GM18861 (cell line): ENCODE data around the gene STAB1.
A peak's percentile ranks its signal among the peaks of the same experiment; 100 is the strongest.

ENCODE experiments used
- ATAC-seq: cut with Tn5 transposase; IDR thresholded peaks from one replicate; pipeline ENCODE4 v1.9.1; 2021; ENCODE audit not compliant: unreplicated experiment

The STAB1 gene, protein sequence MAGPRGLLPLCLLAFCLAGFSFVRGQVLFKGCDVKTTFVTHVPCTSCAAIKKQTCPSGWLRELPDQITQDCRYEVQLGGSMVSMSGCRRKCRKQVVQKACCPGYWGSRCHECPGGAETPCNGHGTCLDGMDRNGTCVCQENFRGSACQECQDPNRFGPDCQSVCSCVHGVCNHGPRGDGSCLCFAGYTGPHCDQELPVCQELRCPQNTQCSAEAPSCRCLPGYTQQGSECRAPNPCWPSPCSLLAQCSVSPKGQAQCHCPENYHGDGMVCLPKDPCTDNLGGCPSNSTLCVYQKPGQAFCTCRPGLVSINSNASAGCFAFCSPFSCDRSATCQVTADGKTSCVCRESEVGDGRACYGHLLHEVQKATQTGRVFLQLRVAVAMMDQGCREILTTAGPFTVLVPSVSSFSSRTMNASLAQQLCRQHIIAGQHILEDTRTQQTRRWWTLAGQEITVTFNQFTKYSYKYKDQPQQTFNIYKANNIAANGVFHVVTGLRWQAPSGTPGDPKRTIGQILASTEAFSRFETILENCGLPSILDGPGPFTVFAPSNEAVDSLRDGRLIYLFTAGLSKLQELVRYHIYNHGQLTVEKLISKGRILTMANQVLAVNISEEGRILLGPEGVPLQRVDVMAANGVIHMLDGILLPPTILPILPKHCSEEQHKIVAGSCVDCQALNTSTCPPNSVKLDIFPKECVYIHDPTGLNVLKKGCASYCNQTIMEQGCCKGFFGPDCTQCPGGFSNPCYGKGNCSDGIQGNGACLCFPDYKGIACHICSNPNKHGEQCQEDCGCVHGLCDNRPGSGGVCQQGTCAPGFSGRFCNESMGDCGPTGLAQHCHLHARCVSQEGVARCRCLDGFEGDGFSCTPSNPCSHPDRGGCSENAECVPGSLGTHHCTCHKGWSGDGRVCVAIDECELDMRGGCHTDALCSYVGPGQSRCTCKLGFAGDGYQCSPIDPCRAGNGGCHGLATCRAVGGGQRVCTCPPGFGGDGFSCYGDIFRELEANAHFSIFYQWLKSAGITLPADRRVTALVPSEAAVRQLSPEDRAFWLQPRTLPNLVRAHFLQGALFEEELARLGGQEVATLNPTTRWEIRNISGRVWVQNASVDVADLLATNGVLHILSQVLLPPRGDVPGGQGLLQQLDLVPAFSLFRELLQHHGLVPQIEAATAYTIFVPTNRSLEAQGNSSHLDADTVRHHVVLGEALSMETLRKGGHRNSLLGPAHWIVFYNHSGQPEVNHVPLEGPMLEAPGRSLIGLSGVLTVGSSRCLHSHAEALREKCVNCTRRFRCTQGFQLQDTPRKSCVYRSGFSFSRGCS (N-terminal part only)

DNA sequence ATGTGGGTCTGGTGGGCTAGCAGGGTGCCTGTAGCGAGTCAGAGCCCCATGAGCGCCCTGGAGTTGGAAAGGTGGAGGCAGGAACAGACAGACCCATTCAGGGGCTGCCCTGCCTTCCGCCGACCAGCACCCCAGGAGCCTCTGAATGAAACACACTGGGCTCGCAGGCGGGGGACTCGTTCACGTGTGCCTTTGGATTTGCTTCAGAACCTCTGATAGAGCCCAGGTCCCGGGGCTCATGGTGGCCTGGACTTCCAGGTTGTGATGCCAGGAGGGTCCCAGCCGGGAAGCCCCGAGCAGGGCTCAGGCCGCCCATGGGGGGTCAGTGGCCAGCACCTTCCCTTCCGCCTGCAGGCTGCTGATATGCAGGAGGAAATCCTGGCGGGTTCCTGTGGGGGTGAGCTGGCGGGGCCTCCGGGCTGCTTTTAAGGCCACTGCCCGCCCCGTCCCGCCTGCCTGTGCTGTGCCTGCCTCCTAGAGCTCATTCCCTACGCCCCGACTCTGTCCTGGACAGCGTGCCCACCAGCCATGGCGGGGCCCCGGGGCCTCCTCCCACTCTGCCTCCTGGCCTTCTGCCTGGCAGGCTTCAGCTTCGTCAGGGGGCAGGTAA, at the start of gene STAB1:
Gene STAB1 (plus strand): TSS at position 453 of the 610 bp plus-strand sequence. CDS start 76 bp downstream, at position 529.
- ATAC-seq = no peak

DNA sequence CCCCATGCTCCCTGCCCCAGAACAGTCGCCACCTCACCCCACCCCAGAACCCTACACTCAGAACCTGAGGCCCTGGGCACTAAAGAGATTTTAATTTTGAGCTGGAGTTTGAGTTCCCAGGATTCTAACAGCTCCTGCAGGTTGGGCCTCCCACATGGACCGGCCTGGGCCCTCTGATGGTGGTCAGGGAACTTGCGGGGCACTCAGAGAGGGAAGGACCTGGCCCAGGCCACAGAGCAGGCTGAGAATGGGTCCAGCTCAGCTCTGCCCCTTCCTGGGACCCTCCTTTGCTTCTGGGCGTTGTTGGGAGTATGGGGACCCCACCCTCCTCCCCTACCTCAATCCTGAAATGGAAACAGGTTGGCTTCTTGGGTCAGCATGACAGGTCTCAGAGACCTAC, 49.1 kb upstream of the STAB1 start:
- no peak for ATAC-seq

DNA sequence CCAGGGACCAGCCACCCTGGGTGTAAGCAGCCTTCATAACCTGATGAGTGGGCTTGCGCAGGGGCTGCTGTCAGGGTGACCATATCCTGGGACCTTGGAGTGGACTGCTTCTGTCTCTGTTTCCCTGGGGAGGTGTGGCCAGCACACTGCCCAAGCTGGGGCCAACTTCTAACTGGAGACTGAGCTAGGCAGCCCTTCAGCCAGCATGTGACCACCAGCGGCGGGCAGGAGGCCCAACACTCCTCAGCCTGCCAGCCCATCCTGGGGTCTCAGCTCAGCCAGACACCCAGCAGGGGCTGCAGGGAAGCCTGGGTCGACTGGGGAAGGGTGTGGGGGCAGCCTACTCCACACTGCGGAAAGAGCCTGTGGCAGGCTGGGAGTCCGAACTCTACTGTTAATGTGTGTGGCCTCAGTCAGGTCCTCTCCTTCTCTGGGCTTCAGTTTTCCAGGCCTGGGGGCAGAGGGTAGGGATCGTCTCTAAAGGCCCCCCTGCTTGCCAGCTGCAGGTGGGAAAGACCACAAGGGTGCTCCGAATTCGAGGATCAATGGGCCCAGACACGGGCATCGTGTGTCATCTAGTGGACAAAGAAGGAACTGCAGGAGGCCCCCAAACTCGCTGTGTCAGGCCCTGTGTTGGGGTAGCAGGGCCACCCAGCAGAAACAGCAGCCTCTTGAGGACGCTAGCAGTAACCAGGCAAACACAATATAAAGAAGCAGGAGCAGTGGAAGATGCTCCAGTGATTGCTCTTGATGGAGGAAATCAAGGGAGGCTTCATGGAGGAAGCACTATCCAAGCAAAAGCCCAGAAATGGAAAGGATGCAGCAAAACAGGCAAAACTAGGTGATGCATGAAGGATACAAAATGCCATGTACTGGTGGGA, 48.3 kb upstream of the STAB1 start:
- no peak for ATAC-seq

DNA sequence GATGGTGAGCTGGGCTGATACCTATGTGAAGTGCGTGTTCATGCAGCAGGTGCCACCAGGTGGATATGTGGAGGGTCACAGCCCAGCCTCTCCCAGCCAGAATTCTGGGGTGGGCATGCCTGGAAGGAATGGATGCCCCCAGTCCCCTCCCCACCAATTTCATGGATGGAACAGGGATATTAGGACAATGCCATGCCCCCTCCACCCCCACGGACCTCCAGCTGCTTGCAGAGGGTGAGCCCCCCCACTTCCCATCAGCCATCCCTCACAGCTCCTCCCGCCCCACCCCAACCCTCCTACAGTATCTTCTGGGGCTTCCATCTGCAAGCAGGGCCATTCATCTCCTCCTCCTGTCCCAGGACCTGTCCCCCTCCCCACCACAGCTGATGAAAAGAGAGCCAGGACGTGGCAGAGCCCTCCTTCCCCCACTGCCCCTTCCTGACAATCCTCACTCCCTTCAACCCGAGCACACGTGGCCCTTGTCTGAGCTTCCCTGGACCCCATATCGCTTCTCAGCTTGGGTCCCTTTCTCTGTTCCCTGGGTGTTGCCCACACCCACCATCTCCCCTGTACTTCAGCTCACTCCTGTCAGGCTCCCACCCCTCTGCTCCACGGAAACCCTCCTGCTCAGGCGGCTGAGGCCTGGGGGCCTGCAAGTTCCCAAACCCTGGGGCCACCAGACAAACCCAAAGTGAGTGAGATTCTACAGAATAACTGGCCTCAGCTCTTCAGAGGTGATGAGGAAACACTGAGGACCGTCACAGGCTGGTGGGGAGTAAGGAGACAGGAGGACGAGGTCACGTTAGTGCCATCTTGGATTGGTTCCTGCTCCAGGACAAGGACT, 47.4 kb upstream of the STAB1 start:
- ATAC-seq = no peak

DNA sequence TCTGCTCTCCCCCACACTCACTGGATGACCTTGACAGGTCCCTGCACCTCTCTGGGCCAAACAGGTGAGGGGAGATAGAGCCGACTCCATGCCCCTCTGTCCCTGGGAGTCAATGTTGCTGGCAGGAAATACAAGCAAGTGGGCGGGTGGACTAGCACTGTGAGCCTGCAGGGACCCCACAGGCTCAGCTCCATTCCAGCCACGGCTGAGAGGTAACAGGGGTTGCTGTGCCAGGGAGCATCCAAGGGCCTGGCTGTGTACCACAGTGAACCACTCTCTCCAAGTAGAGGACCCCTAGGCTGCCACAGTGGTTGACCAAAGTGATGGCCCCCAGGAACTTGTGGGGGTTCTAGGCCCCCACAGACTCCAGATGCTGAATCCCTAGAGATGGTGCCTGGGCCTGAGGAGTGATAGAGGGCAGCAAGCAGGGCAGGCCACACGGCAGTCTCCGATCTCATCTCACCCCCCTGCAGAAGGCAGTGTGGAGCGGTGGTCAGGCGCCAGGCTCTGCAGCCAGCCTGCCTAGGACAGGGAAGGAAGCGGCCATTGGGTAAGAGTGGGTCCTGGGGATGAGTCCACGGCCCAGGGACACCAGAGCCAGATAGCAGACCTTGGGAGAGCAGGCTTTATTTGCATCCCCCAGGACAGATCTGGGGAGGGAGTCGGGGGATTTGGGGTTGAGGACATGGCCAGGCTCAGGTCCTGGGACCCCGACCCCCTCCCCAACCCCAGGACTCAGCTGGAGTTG, 44.5 kb upstream of the STAB1 start:
- no peak for ATAC-seq

DNA sequence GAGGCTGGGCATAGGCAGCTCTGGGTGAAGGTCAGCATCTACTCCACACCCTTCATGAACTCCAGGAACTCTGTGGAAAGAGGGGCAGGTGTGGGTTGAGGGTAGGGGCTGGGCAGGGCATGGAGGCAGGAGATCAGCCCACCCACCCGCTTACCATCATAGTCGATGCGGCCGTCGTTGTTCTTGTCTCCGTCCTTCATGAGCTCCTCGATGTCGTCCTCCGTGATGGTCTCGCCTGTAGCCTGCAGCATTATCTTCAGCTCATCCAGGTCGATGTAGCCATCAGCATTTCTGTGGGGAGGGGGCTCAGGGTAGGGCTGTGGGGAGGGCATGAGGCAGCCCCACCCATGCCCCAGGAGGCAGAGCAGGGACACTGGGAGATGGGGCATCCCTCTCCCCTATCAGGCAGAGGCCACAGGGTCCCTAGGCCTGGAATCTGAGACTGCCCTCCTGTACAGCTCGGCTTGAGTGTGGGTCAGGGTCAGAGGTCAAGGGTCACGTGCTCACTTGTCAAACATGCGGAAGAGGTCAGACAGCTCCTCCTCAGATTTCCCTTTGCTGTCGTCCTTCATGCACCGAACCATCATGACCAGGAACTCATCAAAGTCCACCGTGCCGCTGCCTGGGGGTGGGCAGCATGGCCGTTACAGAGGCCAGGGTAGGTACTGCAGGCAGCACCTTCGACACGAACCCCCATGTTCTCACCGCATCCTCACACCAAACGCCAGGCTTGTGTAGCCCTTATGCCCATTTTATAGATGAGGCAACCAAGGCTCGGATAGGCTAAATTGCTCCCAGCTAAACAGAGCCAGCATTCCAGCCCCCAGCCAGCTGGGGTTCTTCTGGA, 43.7 kb upstream of the STAB1 start:
- no peak for ATAC-seq

DNA sequence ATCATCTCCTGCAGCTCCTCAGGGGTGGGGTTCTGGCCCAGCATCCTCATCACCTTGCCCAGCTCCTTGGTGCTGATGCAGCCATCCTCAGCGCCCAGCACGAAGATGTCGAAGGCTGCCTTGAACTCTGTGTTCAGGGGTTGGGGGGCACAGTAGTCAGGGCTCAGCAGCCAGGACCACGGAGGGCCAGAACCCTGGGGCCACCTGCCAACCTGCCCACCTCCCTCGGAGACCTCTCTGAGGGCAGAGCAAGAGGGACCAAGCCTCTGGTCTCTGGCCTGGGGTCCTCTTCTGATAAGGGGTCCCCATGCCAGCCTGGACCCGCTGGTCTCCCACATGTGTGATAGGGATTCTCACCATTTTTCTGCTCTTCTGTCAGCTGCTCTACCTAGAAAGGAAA, 43.0 kb upstream of the STAB1 start:
- no peak for ATAC-seq

DNA sequence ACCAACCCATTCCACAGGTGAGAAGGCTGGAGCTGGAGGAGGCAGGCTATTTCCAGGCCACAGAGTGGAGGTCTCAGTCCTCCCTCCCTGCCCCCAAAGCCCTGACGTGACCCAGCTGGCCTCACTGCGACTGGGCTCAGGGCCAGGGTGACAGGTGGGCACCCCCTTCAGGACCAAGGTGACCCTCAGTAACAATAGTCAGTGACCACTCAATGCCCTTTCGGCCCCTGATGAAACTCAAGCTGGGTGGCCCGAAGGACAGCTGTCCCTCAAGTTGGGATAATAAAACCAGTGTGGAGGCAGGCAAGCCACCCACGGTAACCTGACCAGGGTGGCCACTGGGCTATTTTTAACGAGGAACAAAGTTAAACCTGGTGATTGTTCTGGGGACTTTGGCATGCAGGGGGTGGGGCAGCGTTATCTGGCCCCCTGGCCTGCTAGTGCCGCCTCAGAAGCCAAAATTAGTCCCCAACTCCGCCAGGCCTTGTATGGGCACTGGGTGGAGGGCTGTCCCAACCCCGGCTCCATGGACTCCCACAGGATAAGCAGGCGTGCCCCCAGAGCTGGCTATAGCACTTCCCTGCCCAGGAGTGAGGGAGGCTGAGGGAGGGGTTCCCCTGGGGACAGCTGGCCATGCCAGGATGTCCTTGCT, 42.4 kb upstream of the STAB1 start:
- ATAC-seq = no peak

DNA sequence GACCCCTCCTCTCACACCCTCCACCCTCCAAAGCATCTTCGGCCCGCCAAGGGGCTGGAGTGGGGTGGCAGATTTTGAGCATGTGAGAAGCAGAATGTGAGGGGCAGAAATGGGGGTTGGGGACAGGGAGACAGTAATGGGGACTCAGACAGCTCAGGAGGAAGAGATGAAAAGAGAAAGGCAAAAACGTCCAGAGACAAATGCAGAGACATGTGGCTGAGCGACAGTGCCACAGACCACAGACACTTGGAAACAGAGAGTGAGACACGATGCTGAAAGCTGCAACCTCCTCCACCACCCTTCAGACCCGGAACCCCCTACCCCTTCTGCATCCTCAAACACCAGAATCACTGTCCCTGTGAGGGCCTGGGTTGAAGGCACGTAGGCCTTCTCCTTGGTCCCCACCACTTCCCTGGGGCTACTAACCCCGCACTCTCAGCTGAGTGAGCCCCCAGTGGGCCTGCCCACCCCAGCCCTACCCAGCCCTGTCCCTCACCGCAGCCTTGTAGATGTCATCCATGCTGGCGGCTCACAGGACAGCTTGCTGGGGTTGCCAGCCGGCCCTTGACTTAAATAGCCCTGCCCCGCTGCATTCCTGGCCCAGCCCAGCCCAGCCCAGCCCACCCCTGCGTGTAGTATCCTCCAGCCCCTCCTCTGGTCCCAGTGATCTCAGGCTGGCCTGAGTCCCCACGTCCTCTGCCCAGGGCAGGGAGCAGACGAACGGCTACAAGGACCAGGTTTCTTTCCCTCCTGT, 41.5 kb upstream of the STAB1 start, which contains the start of gene TNNC1:
Gene TNNC1 (minus strand): TSS at position 546 of the 754 bp plus-strand sequence. CDS start 26 bp downstream, at position 520.
- ATAC-seq = no peak

DNA sequence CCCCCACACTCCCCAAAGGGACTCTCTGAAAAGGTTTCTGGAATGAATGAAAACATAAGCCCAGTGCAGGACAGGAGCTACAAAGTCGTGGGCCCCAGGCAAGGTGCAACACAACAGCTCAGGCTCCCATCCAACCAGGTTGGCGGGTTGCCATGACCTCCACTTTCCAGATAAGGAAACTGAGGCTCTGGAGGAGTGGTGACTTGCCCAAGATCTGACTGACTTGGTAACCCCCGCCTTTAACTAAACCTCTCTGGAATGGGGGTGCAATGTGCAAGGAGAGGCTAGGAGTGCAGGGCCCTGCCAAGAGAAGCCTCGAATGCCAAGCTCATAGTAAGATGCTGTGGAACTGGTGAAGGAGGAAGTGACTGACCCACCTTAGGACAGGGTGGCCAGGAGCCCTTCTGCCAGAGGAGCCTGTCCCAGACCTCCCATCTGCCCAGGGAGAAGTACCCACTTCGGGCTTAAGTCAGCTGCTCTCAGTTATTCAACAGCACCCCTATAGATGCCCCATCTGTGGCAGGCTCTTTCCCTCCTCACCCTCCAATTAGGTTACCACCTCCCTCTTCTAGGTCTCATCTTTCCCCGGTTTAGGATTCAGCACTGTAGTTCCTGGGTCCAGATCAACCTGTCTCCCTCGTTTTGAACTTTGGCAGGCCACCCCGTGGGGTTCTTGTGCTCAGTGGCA, 40.7 kb upstream of the STAB1 start:
- ATAC-seq = no peak

DNA sequence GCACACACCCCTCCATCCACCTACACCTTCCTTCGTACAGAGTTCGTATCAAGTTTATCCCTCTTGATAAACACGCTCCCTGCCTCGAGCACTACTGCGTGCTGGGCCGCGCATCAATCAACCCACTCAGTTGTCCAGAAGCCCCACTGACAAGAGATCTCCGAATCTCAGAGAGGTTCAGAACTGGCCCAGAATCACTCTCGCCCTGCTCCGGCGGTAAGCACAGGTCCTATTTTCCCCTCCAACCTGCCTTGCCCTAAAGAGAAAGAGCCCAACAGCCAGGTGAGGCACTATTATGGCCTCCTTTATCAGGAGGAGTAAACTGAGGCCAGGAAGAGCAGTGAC, 40.2 kb upstream of the STAB1 start:
- no peak for ATAC-seq

DNA sequence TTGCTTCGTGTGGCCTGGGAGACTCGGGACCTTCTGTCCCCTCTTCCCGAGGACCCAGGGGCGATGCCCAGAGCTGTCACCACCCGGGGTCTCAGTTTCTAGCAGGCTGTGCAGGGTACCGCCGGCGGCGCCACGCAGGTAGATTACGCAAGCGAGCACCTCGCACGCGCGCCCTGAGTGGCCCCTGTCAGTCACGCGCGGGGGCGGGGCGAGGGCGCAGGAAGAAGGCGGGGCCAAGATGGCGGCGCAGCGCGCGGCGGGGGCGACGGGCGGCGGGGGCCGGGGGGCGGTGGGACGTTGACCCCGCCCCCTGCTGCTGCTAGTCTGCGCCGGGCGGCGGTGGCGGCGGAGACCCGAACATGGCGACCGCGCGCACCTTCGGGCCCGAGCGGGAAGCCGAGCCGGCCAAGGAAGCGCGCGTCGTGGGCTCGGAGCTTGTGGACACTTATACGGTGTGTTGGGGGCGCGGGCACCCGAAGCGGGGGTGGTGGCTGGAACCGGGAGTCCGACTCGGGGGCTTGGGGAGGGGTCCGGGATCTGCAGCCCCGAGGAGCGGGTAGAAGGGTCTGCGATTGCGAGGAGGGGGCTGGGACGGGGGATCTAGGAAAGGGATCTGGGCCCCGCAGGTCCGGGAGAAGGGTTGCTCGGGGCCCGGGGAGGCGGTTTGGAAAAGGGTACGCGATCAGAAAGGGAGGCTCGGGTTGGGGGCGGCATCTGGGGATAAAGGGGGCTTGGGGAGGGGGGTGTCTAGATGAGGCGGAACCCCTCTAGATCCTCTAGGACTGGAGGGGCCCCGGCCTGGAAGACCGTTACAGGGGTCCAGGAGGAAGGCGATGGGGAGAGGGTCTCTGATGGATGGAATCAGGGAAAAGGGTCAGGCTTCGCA, 39.6 kb upstream of the STAB1 start, which contains the start of gene NISCH:
Gene NISCH (plus strand): TSS at position 322 of the 886 bp plus-strand sequence. CDS start 38 bp downstream, at position 360.
- ATAC-seq = peak; percentile 70

DNA sequence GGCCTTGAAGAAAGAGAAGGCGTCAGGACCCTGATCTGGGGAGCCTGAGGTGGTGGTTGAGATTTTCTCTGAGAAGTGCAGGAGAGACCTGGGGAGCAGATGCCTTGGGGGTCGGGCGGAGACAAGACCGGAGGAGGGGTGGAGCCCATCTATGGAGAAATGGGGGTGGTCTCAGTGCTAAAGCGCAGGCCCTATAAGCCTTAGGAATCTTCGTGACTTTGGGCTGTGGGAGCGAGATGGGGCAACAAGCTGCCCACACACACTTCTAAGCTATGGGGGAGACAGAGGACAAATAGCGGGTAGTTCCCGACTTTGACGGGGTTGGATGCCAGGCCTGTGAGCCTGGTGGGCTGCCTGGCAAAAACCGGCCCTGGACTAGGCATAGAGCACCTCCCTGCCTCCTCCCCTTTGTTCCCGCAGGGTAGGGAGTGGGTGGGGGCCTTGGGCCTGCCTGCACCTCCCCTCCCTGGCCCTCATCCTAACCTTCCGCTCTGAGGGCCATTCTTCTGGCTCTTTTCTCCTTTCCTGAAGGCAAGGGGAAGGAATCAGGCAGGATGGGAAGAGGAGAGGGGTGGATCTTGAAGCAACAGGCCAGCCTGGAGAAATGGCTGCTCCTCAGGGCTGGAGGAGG, 38.9 kb upstream of the STAB1 start:
- no peak for ATAC-seq

DNA sequence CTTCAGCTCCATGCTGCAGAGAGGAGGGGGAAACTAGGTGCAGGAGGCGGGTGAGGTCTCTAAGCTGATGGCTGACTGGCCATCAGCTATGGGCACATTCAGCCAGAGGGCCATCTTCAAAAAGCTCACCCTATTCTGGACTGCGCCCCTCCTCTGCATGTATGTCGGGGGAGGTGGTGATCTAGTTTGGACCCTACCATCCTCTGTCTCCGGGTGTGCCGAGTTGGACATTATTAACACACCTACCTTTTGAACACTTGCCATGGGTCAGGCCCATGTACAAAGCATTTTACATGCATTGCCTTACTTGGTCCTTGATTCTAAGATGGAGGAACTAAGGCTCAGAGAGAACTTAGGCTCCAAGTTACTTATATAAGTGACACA, 38.3 kb upstream of the STAB1 start:
- ATAC-seq = no peak
